SK-N-MC (cell line): Measurements from ENCODE around the gene ZNF398.

Experiments
- EZH2 ChIP-seq: fragments of 200-600 bp; sonication (generic); IDR thresholded peaks from one replicate; pipeline ENCODE4 v1.6.1; 2017; ENCODE audit warnings: antibody characterized with exemption
- FOXP2 ChIP-seq: optimal IDR thresholded peaks from 2 replicates; pipeline ENCODE3; 2011; ENCODE audit warnings: mild to moderate bottlenecking, moderate library complexity; ENCODE audit not compliant: insufficient read depth; ENCODE audit errors: extremely low read length, control extremely low read depth
- POLR2AphosphoS5 ChIP-seq: IDR thresholded peaks from 2 replicates; pipeline ENCODE4 v1.6.1; 2012; ENCODE audit warnings: mild to moderate bottlenecking, low read depth, low read length, borderline replicate concordance

GRCh38 chr7:149103424-149103823, 43.8 kb upstream of the ZNF398 start:
- TF ChIP-seq EZH2 = no peak
- TF ChIP-seq POLR2AphosphoS5 = no peak
- TF ChIP-seq FOXP2 = no peak
